ENCODE data around the gene SEL1L. TPM values are rescaled to one million over a fixed set of nuclear protein-coding genes. Genes with fewer than 3 reads are reported as not detected.

SEL1L gene
- 104 TPM for total RNA-seq
- long read RNA-seq, full-length matches to known transcripts, result 48 of 84 reads
- long read RNA-seq, partial matches to known transcripts, result 8 of 84 reads
- long read RNA-seq, other reads (novel, unspliced or antisense), result 28 of 84 reads

DNA sequence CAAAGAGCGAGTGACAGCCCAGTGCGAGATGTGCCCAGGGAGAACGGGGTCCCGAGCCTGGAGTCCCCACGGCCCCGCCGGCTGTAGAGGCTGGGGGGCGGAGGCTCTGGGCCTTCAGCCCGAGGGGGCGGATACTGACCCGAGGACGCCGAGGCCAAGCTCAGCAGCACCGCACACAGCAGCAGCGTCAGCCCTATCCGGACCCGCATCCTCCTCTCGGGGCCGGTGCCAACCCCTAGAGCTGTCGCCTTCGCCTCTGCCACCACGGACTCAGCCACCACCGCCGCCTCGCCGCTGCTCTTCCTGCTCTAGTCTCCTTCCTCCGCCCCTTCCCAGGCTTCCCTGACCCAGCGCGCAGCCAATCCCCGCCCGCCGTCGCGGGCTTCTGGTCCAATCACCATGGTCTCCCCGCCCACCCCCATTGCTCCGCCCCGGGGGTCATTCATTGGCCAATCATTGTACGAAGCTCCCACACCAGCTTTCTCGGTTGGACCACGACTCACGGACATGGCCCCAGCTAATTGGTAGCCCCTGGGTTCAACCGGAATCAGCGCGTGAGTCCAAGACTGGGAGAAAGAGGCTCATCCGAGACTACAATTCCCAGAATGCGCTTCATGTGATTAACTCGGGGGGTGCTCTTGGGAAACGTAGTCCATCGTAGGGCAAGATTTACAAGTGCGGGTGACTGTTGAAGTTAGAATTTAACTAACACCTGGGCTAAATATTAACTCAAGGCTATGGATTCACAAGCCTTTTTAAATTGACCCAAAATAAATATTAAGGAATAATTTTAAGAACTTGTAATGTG lies at the start of gene SEL1L:
Gene SEL1L (minus strand): TSS at position 318 of the 808 bp plus-strand sequence. CDS start 109 bp downstream, at position 209.
- DNase-seq (peak; percentile 99), ATAC-seq (peak; percentile 99 to 100)
- TF ChIP-seq CTCF (IDR thresholded peaks at IDR 0.05), result no peak
- Histone ChIP-seq H3K4me3 (peak within 1 kb of the TSS; percentile 93), H3K36me3 (peaks cover 9% of the 10 kb centered on the region), H3K4me1 (peaks cover 54% of the 10 kb centered on the region), H3K27ac (peak within 1 kb of the TSS; percentile 83), H3K27me3 (ENCODE audit: low read depth) (no peaks in the 10 kb centered on the region), H3K9me3 (no peaks in the 10 kb centered on the region)
- intact Hi-C loops (cut with DNase I), result no loop called here

- DNase-seq (no peak), ATAC-seq (no peak)
- H3K4me3 ChIP-seq, result no peak overlapping the region
- H3K4me1 ChIP-seq, result no peaks in the 10 kb centered on the region
- no peaks in the 10 kb centered on the region for H3K9me3 ChIP-seq
- H3K27me3 ChIP-seq (ENCODE audit: low read depth), result no peaks in the 10 kb centered on the region
- no peak for TF ChIP-seq CTCF (IDR thresholded peaks at IDR 0.05)
- no peaks in the 10 kb centered on the region for H3K36me3 ChIP-seq
- intact Hi-C loops (cut with DNase I), result no loop called here
- no peak overlapping the region for H3K27ac ChIP-seq
Measured at GRCh38 chr14:81582420-81582819, 48.8 kb upstream of the SEL1L start.

DNA sequence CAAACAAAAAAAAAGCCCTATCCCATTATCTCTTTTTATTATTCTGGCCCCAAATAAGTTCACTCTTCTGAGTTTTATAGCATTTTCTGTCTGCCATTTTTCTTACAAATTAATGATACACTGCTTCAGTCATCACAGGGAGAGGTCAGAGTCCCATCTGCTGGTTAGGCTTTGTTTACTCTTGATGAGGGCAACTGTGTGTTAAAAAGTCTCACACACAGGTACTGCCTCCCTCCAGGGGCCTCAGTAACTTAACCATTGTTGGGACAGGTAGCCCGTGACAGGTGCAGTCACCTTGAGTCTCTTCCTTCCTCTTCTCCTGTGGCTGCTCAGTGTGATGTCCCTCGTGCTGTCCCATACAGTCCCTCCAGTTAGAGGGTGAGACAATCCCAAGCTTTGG lies 45.5 kb upstream of the SEL1L start:
- Histone ChIP-seq H3K36me3 (no peaks in the 10 kb centered on the region), H3K27me3 (ENCODE audit: low read depth) (no peaks in the 10 kb centered on the region), H3K9me3 (no peaks in the 10 kb centered on the region), H3K4me1 (no peaks in the 10 kb centered on the region), H3K27ac (no peak overlapping the region), H3K4me3 (no peak overlapping the region)
- ATAC-seq (no peak), DNase-seq (no peak)
- intact Hi-C loops (cut with DNase I), result no loop called here
- TF ChIP-seq CTCF (IDR thresholded peaks at IDR 0.05), result no peak

DNA sequence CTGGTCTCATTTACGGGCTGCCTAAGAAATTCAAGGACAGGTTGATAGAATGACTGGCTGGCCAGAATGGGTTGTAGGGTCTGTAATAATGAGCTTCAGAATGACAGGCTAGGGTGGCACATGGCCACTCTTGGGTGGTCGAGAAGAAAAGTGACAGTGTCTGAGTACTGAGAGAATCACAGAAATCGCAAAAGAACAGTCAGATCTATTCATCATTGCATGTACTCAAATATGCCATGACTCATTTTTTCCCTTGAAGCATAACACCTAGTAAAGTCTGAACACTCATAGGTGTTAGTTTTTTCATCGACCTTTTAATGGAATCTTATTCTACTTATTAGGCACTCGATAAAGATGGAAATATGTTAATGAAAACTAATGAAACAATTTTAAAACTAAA lies 37.8 kb upstream of the SEL1L start:
- Histone ChIP-seq H3K36me3 (no peaks in the 10 kb centered on the region), H3K27ac (no peak overlapping the region), H3K4me3 (no peak overlapping the region), H3K9me3 (no peaks in the 10 kb centered on the region), H3K27me3 (ENCODE audit: low read depth) (no peaks in the 10 kb centered on the region), H3K4me1 (no peaks in the 10 kb centered on the region)
- ATAC-seq (no peak), DNase-seq (no peak)
- intact Hi-C loops (cut with DNase I), result no loop called here
- no peak for TF ChIP-seq CTCF (IDR thresholded peaks at IDR 0.05)

GRCh38 chr14:81567302-81567701 lies 33.6 kb upstream of the SEL1L start:
- intact Hi-C loops (cut with DNase I), result no loop called here
- H3K27ac ChIP-seq, result no peak overlapping the region
- no peaks in the 10 kb centered on the region for H3K4me1 ChIP-seq
- DNase-seq, result no peak
- no peaks in the 10 kb centered on the region for H3K9me3 ChIP-seq
- no peak for TF ChIP-seq CTCF (IDR thresholded peaks at IDR 0.05)
- no peak for ATAC-seq
- H3K27me3 ChIP-seq (ENCODE audit: low read depth), result no peaks in the 10 kb centered on the region
- no peaks in the 10 kb centered on the region for H3K36me3 ChIP-seq
- no peak overlapping the region for H3K4me3 ChIP-seq
